ENCODE results near the gene HDAC4.
A peak's percentile ranks its signal among the peaks of the same experiment; 100 is the strongest.

The HDAC4 gene

GRCh38 chr2:239265681-239266433 is 135.0 kb downstream of the HDAC4 start:
- no peak for DNase-seq (ENCODE audit: low spot score)

GRCh38 chr2:239264838-239265651 is 135.8 kb downstream of the HDAC4 start:
- peak; percentile 38 for DNase-seq (ENCODE audit: low spot score)

GRCh38 chr2:239264492-239264837 is 136.4 kb downstream of the HDAC4 start:
- no peak for DNase-seq (ENCODE audit: low spot score)

GRCh38 chr2:239263669-239264491 is 136.9 kb downstream of the HDAC4 start:
- DNase-seq (ENCODE audit: low spot score), result no peak

GRCh38 chr2:239263231-239263630 is 137.6 kb downstream of the HDAC4 start:
- no peak for DNase-seq (ENCODE audit: low spot score)

GRCh38 chr2:239262484-239263230 is 138.2 kb downstream of the HDAC4 start:
- no peak for DNase-seq (ENCODE audit: low spot score)

GRCh38 chr2:239261796-239262483 is 138.9 kb downstream of the HDAC4 start:
- DNase-seq (ENCODE audit: low spot score), result no peak

- no peak for DNase-seq (ENCODE audit: low spot score)
These were observed 139.5 kb downstream of the HDAC4 start for GRCh38 chr2:239261356-239261755.

GRCh38 chr2:239260546-239261327 is 140.1 kb downstream of the HDAC4 start:
- DNase-seq (ENCODE audit: low spot score), result no peak

GRCh38 chr2:239259603-239260298 is 141.1 kb downstream of the HDAC4 start:
- no peak for DNase-seq (ENCODE audit: low spot score)

GRCh38 chr2:239259173-239259572 is 141.6 kb downstream of the HDAC4 start:
- no peak for DNase-seq (ENCODE audit: low spot score)

- DNase-seq (ENCODE audit: low spot score), result no peak
These were observed 142.6 kb downstream of the HDAC4 start for GRCh38 chr2:239258248-239258647.

- DNase-seq (ENCODE audit: low spot score), result peak; percentile 88
These were observed 143.3 kb downstream of the HDAC4 start for GRCh38 chr2:239257511-239257937.

GRCh38 chr2:239256350-239256743 is 144.5 kb downstream of the HDAC4 start:
- DNase-seq (ENCODE audit: low spot score), result no peak

- DNase-seq (ENCODE audit: low spot score), result no peak
These were observed 145.0 kb downstream of the HDAC4 start for GRCh38 chr2:239255628-239256349.

GRCh38 chr2:239255218-239255617 is 145.6 kb downstream of the HDAC4 start:
- DNase-seq (ENCODE audit: low spot score), result no peak

- DNase-seq (ENCODE audit: low spot score), result no peak
These were observed 147.0 kb downstream of the HDAC4 start for GRCh38 chr2:239253701-239254436.

GRCh38 chr2:239253264-239253663 is 147.6 kb downstream of the HDAC4 start:
- DNase-seq (ENCODE audit: low spot score), result no peak
